GM12872 (cell line): Measurements from ENCODE around the gene ANKDD1A.

Experiments used
- TF ChIP-seq, protein P1 (sequence below): IDR thresholded peaks from 3 replicates; pipeline ENCODE4 v1.5.1; 2011; ENCODE audit warnings: low read depth, mild to moderate bottlenecking, low read length, moderate library complexity; ENCODE audit not compliant: insufficient read depth

Gene ANKDD1A

DNA sequence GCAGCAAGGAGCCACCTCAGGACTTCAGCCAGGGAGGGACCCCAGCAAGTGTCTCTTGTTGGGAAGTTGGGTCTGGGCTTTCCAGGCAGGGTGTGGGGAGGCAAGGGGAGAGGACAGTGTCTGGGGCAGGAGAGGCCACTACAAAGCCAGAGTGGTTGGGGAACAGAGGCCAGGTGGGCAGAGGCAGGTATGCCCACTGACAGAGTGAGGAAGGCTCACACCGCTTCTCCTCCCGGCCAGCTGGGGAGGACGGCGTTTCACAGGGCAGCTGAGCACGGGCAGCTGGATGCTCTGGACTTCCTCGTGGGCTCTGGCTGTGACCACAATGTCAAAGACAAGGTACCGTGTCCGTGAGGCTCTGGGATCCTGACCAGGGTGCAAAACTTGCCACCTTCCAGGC, 15.0 kb downstream of the ANKDD1A start:
- TF ChIP-seq, protein P1, sequence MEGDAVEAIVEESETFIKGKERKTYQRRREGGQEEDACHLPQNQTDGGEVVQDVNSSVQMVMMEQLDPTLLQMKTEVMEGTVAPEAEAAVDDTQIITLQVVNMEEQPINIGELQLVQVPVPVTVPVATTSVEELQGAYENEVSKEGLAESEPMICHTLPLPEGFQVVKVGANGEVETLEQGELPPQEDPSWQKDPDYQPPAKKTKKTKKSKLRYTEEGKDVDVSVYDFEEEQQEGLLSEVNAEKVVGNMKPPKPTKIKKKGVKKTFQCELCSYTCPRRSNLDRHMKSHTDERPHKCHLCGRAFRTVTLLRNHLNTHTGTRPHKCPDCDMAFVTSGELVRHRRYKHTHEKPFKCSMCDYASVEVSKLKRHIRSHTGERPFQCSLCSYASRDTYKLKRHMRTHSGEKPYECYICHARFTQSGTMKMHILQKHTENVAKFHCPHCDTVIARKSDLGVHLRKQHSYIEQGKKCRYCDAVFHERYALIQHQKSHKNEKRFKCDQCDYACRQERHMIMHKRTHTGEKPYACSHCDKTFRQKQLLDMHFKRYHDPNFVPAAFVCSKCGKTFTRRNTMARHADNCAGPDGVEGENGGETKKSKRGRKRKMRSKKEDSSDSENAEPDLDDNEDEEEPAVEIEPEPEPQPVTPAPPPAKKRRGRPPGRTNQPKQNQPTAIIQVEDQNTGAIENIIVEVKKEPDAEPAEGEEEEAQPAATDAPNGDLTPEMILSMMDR = no peak

DNA sequence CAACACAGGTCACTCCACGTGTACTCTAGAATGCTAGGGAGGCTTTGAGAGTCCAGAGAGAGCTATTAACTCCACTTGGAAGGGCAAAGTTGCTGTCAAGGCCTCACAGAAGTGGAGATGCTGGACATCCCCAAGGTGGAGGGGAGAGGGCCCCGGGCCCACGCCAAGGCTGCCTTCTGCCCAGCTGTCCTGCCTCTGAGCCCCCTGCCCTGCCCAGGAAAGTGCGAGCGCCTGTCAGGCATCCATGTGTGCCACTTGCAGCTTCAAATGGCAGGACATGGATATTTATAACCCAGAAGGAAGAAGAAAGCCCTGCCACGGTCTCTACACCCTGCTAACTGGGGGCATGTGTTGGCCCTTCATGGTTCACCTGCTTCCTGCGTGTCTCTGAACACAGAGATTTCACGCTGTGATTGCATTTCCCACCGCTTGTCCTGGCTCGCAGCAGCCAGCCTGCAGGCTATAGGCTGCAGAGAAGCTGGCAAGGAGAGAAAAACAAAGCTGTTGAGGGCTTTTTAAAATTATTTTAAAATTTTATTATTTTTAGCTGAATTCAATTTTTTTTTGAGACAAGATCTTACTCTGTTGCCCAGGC, 17.0 kb downstream of the ANKDD1A start:
- TF ChIP-seq, protein P1 = no peak

DNA sequence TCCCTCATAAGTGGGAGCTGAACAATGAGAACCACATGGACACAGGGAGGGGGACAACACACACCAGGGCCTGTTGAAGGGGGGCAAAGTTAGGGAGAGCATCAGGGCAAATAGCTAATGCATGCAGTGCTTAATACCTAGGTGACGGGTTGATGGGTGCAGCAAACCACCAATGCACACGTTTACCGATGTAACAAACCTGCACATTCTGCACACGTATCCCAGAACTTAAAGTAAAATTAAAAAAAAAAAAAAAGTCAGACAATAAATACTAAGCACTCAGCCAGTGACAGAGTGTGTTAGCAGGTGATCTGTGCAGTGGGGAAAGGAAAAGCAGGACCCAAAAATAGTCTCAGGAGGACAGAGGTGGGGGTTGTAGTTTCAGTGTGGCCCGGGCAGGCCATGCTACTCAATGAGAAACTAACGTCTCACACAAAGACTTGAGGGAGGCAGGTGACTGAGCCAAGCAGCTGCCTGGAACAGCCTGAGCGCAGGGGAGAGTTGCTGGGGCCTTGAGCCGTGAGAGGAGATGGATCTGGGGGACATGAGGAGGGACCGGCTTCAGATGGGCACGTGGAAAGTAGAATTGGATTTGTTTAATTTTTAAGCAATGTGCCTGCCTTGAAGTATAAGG, 18.4 kb downstream of the ANKDD1A start:
- TF ChIP-seq, protein P1 = no peak

DNA sequence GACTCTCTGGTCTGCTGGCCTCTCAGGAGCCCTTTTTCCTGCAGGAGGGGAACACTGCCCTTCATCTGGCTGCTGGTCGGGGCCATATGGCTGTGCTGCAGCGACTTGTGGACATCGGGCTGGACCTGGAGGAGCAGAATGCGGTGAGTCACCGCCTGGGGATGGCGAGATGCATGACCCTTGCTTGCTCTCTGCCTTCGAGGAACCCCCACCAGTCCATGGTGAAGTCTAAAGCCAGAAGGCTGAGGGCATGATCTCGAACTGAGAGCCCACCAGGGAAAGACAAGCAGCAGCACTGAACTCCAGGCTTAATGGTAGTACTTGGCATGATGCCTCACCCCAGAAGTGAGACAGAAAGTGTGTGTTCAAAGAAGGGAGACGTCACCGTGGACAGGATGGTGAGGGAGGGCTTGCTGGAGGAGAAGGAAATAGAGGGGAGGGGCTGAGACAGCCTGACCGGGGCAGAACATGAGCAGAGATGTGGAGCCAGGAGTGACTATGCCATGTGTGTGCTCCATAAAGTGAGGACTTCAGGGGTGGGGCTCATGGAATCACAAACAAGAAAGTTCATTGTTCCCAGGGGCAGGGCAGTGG, 19.2 kb downstream of the ANKDD1A start:
- TF ChIP-seq, protein P1 = no peak

DNA sequence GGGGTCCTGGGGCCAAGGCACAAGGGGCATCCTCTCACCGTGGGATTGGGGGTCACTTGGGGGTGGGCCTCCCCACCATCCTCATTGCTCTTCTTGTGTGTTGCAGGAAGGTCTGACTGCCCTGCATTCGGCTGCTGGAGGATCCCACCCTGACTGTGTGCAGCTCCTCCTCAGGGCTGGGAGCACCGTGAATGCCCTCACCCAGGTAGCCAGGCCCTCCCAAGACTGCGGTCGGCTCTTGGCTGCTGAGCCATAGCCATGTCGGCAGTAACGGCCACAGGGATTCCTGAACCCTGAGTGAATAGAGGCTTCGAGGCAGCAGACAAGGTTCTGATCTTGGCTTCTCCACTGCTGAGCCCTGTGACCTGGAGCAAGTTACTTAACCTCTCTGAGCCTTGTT, 19.7 kb downstream of the ANKDD1A start:
- TF ChIP-seq, protein P1 = no peak

DNA sequence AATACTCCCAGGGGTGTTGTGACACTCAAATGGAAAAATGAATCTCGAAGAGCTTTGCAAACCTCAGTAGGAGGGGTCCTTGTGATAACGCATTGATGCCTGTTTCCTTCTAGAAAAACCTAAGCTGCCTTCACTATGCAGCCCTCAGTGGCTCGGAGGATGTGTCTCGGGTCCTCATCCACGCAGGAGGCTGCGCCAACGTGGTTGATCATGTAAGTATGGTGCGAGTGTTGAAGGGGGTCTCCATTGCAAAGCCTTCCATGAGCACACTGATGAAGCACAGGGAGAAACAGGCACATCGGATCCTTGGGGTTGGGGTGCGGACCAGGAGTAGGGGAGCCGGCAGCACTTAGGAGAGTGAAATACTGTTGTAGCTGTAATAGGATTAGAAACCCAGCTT, 22.3 kb downstream of the ANKDD1A start:
- TF ChIP-seq, protein P1 = no peak

DNA sequence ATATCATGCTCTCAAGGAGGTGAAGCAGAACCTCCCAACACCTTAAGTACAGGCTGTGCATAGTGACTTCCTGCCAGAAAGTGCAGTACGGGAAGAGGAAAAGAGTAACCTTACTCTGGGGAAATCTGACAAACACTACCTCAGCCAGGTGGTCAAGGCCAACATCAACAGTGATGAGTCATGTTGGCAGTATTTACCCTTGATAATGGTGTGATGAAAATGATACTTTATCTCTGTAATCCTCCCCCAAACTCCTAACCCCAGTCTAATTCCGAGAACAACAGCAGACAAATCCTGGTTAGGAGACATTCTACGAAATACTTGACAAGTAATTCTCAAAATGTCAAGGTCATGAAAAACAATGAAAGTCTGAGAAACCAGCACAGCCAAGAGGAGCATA, 26.5 kb downstream of the ANKDD1A start:
- TF ChIP-seq, protein P1 = no peak
